HG03196 (cell line): ENCODE results near the gene NTMT1.

Experiments used
- ATAC-seq: cut with Tn5 transposase; IDR thresholded peaks from one replicate; pipeline ENCODE4 v1.9.1; 2021; ENCODE audit not compliant: unreplicated experiment

The NTMT1 gene

GRCh38 chr9:129673602-129674001 is 47.6 kb downstream of the NTMT1 start:
- ATAC-seq, result no peak

GRCh38 chr9:129674229-129674628 is 48.3 kb downstream of the NTMT1 start:
- no peak for ATAC-seq

GRCh38 chr9:129675620-129676019 is 49.7 kb downstream of the NTMT1 start:
- no peak for ATAC-seq

- ATAC-seq, result no peak
Measured at GRCh38 chr9:129676287-129676686, 50.3 kb downstream of the NTMT1 start.

- ATAC-seq, result no peak
Measured at GRCh38 chr9:129676975-129677374, 51.0 kb downstream of the NTMT1 start.

- no peak for ATAC-seq
Measured at GRCh38 chr9:129677456-129677855, 51.5 kb downstream of the NTMT1 start.

- ATAC-seq, result no peak
Measured at GRCh38 chr9:129678844-129679243, 52.9 kb downstream of the NTMT1 start.

GRCh38 chr9:129679537-129679936 is 53.6 kb downstream of the NTMT1 start:
- no peak for ATAC-seq

- ATAC-seq, result no peak
Measured at GRCh38 chr9:129681924-129682323, 56.0 kb downstream of the NTMT1 start.

- ATAC-seq, result no peak
Measured at GRCh38 chr9:129682381-129682780, 56.4 kb downstream of the NTMT1 start.

- no peak for ATAC-seq
Measured at GRCh38 chr9:129685220-129685932, 59.4 kb downstream of the NTMT1 start.
